ENCODE measurements around the gene KIAA0319L.

Gene KIAA0319L

GRCh38 chr1:35439626-35440025 lies 117.6 kb downstream of the KIAA0319L start:
- DNase-seq, result no peak

GRCh38 chr1:35437200-35437599 lies 120.0 kb downstream of the KIAA0319L start:
- no peak for DNase-seq

DNA sequence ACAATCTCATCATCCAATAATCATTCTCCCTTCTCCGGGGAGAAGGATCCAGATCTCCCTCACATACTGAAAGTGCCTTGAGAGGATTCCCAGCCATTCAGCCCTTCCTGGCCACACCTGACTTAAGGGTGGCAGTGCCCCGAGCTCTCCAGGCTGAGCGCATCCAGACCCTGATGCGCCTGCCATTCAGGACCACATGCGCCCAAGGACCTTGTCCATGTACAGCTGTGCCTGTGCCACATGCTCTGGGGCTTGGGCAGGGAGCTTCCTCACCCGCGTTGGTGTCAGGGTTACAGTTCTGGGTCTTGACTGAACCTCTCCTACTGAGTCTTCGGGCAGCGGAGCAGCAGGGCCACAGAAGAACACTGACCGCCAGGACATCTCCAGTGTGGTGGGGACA lies 121.1 kb downstream of the KIAA0319L start:
- no peak for DNase-seq

DNA sequence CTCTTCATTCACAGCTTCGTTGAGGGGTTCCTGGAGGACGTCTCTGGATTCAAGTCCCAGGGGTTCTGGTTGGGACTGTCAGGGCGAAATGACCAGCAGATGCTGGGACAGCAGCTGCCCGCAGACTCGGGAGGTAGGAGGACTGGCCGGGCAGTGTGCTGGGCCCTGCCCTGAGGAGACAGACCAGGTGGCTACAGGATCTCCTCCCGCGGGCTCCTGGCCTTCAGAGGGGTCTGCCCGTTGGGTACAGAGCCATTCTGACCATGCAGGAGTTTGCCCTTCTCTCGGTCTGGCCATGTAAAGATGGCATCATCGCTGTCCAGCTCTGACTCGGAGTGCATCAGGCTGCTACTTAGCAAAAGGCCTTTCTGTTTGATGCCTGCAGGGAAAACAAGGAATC lies 122.5 kb downstream of the KIAA0319L start:
- DNase-seq, result no peak

DNA sequence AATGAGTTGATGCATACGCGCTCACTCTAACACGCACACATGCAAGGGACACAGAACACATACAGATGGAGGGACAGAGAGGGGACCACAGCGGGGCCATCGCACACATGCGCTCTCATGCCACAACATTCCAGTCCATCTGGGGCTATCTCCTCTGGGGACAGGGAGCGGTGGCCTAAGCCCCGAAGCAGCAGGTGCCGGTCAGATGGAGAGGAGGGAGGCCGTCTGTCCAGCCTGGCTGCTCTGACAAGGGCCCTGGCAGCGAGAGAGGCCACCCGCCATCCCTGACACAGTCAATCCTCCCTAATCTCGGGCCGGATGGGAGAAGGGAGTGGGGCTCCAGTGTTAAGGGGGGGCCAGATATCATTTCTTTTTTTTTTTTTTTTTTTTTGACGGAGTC lies 123.5 kb downstream of the KIAA0319L start:
- no peak for DNase-seq

DNA sequence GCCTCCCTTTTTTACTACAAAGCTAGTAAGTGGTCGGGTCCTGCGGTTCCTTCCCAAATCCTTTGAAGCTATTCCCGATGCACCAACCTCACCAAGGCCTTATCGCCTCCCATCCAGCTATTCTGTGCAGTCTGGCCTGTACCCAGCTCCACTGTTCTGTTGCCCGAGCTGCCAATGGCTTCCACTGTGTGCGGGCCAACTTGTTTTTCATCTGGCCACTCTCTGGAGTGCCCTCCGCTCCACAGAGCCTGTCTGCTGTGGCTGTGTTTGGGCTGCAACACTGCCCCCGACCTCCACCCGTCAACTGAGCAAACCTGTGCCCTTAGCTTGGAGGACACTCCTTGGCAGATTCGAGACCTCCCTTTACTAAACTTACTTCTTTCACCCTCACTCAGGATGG lies 125.0 kb downstream of the KIAA0319L start:
- DNase-seq, result no peak

- no peak for DNase-seq
These were observed 126.0 kb downstream of the KIAA0319L start for GRCh38 chr1:35431173-35431599.

GRCh38 chr1:35430762-35431161 lies 126.4 kb downstream of the KIAA0319L start:
- DNase-seq, result no peak

DNA sequence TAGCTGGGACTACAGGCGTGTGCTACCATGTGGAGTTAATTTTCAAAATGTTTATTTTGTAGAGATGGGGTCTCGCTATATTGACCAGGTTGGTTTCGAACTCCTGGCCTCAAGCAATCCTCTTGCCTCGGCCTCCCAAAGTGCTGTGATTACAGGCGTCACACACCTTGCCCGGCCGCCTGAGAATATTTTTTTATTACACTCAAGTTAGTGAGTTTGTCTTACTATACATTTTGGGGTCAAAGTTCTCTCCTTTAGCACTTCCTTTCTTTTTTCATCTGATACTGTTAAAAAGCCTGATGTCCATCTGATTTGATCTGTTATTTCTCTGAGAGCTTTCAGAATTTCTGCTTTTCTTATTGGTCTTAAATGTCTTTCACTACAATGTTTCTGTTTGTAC lies 128.8 kb downstream of the KIAA0319L start:
- DNase-seq, result no peak

DNA sequence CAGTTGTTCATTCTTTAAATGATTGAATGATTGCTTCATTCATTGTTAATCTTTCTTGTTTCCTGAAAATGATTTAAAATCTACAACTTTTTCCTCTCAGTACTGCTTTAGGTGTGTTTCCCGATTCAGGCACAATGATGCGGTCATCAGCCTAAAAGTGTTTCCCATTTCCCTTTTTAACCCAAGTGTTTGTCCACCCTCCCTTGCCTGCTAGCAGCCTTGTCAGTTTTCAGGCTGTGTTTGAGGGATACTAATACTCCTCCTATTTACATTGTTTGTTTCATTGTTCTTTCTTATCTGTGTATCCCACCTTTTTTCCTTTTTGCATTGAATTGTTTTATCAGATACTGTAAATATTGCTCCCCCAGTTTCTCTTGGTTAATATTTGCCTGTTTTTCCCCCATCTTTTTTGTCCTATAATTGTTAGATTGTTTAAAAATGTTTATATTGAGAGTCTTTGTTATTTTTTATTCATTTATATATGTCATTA lies 131.1 kb downstream of the KIAA0319L start:
- no peak for DNase-seq

GRCh38 chr1:35408925-35409324 lies 148.3 kb downstream of the KIAA0319L start:
- DNase-seq, result no peak

- DNase-seq, result no peak
These were observed 149.5 kb downstream of the KIAA0319L start for GRCh38 chr1:35407743-35408142.

DNA sequence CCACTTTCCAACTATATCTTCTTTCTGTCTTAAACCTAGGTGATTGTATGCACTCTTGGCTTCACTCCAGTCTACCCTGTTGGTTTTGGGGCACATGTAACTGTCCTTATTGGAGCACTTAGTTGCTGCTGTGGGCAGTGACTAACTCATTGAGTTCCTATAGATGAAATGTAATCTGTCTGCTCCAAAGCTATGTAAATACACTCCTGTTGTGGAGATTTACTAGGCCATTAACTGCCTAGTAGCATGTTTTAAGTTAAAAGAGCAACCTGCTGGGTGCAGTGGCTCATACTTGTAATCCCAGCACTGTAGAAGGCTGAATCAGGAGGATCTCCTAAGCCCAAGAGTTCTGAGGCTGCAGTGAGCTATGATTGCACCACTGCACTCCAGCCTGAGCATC lies 151.1 kb downstream of the KIAA0319L start:
- DNase-seq, result no peak

DNA sequence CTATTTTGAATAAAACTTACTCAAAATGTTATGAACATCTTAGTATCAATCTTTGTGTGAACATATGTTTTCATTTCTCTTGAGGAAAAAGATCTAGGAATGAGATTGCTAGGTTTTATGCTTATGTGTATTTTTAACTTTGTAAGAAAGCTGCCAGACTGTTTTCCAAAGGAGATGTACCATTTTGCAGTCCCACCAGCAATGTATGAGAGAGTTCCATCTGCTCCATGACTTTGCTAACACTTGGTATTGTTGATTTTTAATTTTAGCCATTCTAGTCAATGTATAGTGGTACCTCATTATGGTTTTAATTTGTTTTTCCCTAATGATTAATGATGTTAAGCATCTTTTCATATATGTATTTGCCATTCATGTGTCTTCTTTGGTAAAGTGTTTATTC lies 156.2 kb downstream of the KIAA0319L start:
- DNase-seq, result no peak

DNA sequence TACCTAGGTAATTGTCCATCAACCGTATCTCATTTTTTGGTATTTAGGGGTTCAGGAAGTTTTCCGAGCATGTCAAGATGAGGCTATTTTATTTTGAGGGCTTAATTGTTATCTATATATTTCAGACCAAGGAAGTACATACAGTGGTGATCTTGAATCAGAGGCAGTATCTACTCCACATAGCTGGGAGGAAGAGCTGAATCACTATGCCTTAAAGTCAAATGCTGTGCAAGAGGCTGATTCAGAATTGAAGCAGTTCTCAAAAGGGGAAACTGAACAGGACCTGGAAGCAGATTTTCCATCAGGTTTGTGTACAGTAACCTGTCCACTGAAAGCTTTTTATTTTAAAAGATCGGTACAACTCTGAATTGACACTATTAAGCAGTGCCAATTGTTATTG lies 158.5 kb downstream of the KIAA0319L start:
- no peak for DNase-seq

DNA sequence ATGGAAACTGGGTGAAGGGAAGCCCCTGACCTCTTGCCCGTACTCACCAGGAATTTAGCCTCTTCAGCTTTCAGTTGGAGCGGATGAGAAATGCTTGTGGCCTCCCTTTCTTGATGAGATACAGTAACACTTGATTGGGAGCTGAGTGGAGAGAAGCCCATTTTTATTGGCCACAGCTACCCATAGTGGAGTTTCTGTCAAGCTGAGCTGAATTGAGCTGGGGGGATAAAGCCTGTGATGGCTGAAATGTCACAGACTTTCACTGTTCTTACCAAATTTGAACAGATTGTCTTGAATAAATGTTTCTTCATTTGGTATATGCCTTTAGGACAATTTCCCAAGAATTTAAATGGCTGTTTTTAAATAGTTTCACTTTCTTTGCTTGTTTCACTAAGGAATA lies 162.8 kb downstream of the KIAA0319L start:
- no peak for DNase-seq

DNA sequence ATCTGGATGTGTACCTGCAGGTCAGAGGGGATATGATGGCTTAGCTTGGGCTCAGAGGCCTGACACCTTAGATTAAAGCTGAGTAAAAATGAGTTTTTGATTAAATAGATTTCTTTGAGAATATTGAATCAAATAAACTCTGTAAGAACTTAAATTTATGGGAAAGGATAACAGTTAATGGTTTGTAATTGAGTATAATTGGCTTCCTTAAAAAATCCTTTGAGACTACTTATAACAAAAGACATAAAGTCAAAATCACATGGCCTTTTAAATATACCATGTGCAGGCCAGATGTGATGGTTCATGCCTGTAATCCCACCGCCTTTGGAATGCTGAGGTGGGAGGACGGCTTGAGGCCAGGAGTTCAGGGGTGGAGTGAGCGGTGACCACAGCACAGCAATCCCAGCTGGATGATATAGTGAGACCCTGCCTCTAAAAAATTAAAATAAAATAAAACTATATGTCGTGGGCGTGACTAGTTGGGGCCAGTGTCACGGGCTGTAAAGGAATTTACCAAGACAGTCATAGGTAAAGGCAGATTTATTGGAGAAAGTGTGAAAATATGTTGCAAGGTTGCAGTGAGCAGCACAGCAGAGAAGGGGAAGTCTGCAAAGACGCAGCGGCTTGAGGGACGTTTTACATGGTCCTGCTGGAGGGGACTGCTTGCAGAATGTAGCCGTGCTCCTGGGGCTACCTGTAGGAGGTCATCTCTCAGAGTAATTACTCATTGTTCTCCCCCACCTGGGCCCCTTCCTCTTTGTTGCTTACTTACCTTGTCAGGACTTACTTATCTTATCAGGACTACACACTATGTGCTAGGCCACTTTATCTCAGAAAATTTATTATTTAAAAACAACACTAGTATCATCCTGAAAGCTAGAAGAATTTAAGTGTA lies 166.4 kb downstream of the KIAA0319L start:
- no peak for DNase-seq

DNA sequence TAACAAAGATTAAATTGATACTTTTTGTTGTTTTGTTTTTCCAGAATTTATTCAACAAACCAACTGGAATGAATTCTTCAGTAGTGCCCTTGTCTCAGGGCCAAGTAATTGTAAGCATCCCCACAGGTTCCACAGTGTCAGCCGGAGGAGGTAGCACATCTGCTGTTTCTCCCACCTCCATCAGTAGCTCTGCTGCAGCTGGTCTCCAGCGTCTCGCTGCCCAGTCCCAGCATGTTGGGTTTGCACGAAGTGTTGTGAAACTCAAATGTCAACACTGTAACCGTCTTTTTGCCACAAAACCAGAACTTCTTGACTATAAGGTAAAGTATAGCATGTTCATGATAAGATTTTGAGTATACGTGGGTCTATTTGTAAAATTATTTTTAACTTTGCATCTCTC lies 170.2 kb downstream of the KIAA0319L start:
- no peak for DNase-seq

DNA sequence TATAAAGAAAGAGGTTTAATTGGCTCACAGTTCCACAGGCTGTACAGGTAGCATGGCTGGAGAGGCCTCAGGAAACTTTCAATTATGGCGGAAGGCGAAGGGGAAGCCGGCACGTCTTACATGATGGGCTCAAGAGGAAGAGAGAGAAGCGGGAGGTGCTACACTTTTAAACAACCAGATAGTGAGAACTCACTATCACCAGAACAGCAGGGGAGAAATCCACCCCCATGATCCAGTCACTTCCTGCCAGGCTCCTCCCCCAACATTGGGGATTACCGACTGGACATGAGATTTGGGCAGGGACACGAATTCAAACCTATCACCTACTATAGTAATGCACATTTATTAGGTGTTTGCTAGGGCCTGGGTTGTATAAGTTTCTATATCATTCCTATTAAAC lies 170.9 kb downstream of the KIAA0319L start:
- no peak for DNase-seq

Measured in SW 1271 (cell line).